ENCODE results near the gene EXOC2.

The EXOC2 gene

GRCh38 chr6:485655-486170, 207.2 kb downstream of the EXOC2 start:
- TF ChIP-seq CTCF (IDR thresholded peaks at IDR 0.05; ENCODE audit: low read depth, low read length): no peak
- no peak overlapping the region for H3K4me3 ChIP-seq (ENCODE audit: low read depth, low read length)

- H3K4me3 ChIP-seq (ENCODE audit: low read depth, low read length): no peak overlapping the region
- no peak for TF ChIP-seq CTCF (IDR thresholded peaks at IDR 0.05; ENCODE audit: low read depth, low read length)
These were observed 208.2 kb downstream of the EXOC2 start for GRCh38 chr6:484746-485145.

- no peak overlapping the region for H3K4me3 ChIP-seq (ENCODE audit: low read depth, low read length)
- no peak for TF ChIP-seq CTCF (IDR thresholded peaks at IDR 0.05; ENCODE audit: low read depth, low read length)
These were observed 208.7 kb downstream of the EXOC2 start for GRCh38 chr6:484086-484745.

- no peak overlapping the region for H3K4me3 ChIP-seq (ENCODE audit: low read depth, low read length)
- TF ChIP-seq CTCF (IDR thresholded peaks at IDR 0.05; ENCODE audit: low read depth, low read length): no peak
These were observed 217.6 kb downstream of the EXOC2 start for GRCh38 chr6:475314-475713.

- no peak for TF ChIP-seq CTCF (IDR thresholded peaks at IDR 0.05; ENCODE audit: low read depth, low read length)
- no peak overlapping the region for H3K4me3 ChIP-seq (ENCODE audit: low read depth, low read length)
These were observed 218.3 kb downstream of the EXOC2 start for GRCh38 chr6:474453-475185.

GRCh38 chr6:473768-474452, 219.0 kb downstream of the EXOC2 start:
- TF ChIP-seq CTCF (IDR thresholded peaks at IDR 0.05; ENCODE audit: low read depth, low read length): no peak

GRCh38 chr6:473356-473755, 219.6 kb downstream of the EXOC2 start:
- no peak overlapping the region for H3K4me3 ChIP-seq (ENCODE audit: low read depth, low read length)
- TF ChIP-seq CTCF (IDR thresholded peaks at IDR 0.05; ENCODE audit: low read depth, low read length): no peak

More at GRCh38 chr6:473768-474452, 219.0 kb downstream of the EXOC2 start:
- H3K4me3 ChIP-seq (ENCODE audit: low read depth, low read length): no peak overlapping the region

Data from WI38 (cell line).